OCI-LY3 (cell line): ENCODE measurements around the gene NNMT.

Source experiments
- EZH2phosphoT487 ChIP-seq: fragments of 200-600 bp; shearing (Covaris generic); IDR thresholded peaks from 2 replicates; pipeline ENCODE4 v1.6.1; 2018; ENCODE audit warnings: antibody characterized with exemption, mixed run types, low read depth
- TF ChIP-seq, protein P1 (sequence below): fragments of 200-600, 300-600 bp; sonication (generic); IDR thresholded peaks from 2 replicates; pipeline ENCODE4 v1.5.1; 2014; ENCODE audit warnings: antibody characterized with exemption, low read length, low read depth

DNA sequence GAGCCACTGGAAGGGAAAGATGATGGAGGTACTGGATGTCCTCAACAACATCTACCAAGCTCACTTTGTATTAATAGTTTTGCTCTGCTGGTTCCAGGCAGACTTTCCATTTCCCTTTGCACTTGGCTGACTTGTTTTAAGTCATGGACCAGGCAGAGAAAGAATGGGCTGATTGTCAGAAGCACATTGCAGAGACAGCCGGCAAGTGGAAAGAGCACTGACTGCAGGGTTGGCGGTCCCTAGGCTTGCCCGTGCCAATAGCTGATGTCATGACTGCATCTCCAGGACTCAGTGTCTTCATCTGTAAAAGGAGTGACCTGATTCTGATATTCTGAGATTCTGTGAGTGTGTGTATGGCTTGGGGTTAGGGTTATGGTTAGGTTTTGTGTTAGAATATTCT, 20.9 kb upstream of the NNMT start:
- TF ChIP-seq, protein P1, sequence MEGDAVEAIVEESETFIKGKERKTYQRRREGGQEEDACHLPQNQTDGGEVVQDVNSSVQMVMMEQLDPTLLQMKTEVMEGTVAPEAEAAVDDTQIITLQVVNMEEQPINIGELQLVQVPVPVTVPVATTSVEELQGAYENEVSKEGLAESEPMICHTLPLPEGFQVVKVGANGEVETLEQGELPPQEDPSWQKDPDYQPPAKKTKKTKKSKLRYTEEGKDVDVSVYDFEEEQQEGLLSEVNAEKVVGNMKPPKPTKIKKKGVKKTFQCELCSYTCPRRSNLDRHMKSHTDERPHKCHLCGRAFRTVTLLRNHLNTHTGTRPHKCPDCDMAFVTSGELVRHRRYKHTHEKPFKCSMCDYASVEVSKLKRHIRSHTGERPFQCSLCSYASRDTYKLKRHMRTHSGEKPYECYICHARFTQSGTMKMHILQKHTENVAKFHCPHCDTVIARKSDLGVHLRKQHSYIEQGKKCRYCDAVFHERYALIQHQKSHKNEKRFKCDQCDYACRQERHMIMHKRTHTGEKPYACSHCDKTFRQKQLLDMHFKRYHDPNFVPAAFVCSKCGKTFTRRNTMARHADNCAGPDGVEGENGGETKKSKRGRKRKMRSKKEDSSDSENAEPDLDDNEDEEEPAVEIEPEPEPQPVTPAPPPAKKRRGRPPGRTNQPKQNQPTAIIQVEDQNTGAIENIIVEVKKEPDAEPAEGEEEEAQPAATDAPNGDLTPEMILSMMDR, result no peak
- no peak for TF ChIP-seq EZH2phosphoT487
